Endothelial cell (in vitro differentiated cells): ENCODE measurements around the gene RHO. TPM values are rescaled to one million over a fixed set of nuclear protein-coding genes. Genes with fewer than 3 reads are reported as not detected.

ENCODE experiments used
- DNase-seq: peaks from one replicate; pipeline ENCODE4 v3.0.0; 2021; ENCODE audit warnings: low spot score
- H3K27ac Mint-ChIP-seq: one replicate; pipeline ENCODE4 v1.8.0; 2021; ENCODE audit warnings: mixed read lengths, inconsistent platforms; ENCODE audit not compliant: unreplicated experiment
- H3K27me3 Mint-ChIP-seq: one replicate; pipeline ENCODE4 v1.8.0; 2021; ENCODE audit warnings: mild to moderate bottlenecking, moderate library complexity, mixed read lengths, inconsistent platforms; ENCODE audit not compliant: unreplicated experiment
- H3K36me3 Mint-ChIP-seq: one replicate; pipeline ENCODE4 v1.8.0; 2021; ENCODE audit warnings: mild to moderate bottlenecking, low read depth, mixed read lengths, inconsistent platforms; ENCODE audit not compliant: unreplicated experiment
- H3K4me1 Mint-ChIP-seq: one replicate; pipeline ENCODE4 v1.8.0; 2021; ENCODE audit warnings: mild to moderate bottlenecking, mixed read lengths, inconsistent platforms; ENCODE audit not compliant: unreplicated experiment
- H3K4me3 Mint-ChIP-seq: one replicate; pipeline ENCODE4 v1.8.0; 2021; ENCODE audit warnings: mild to moderate bottlenecking, mixed read lengths, inconsistent platforms; ENCODE audit not compliant: unreplicated experiment
- H3K9me3 Mint-ChIP-seq: one replicate; pipeline ENCODE4 v1.8.0; 2021; ENCODE audit warnings: mixed read lengths, inconsistent platforms; ENCODE audit not compliant: unreplicated experiment
- total RNA-seq: library from RNA; stranded (reverse); fragmentation: NEBNext Ultra II Directional; extraction: Animal tissue kit (Norgen Biotek cat#: 25700); gene quantifications from one replicate; pipeline ENCODE4 v1.2.1, GENCODE V29; 2021; ENCODE audit not compliant: unreplicated experiment
- TF ChIP-seq, protein P1 (sequence below): fragments of 200-600 bp; sonication (generic); IDR thresholded peaks from one replicate; pipeline ENCODE4 v1.5.0; 2021; ENCODE audit warnings: antibody characterized with exemption; ENCODE audit not compliant: unreplicated experiment

RHO gene
- total RNA-seq, 1 donor from 2014 or later = not detected

DNA sequence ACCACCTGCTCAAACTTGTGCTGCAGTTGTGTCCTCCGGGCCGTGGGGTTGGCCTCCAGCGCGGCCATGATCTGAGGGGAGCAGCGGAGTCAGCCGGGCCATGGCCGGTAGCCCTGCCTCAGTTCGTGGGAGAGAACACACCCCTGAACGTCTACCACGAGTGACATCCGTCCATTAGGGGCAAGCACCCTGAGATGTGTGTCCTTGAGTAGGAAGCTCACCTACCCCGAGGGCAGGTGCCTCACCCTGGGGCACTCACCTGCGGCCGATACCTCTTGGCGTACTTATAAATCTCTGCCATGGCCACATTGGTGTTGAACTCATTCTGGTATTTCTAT lies 27.9 kb downstream of the RHO start:
- Mint-ChIP-seq H3K4me3 (no peak overlapping the region), H3K9me3 (no peaks in the 10 kb centered on the region), H3K36me3 (peaks cover 53% of the 10 kb centered on the region), H3K27ac (no peak overlapping the region), H3K4me1 (peaks cover 36% of the 10 kb centered on the region), H3K27me3 (peaks cover 53% of the 10 kb centered on the region)
- DNase-seq = no peak
- TF ChIP-seq, protein P1, sequence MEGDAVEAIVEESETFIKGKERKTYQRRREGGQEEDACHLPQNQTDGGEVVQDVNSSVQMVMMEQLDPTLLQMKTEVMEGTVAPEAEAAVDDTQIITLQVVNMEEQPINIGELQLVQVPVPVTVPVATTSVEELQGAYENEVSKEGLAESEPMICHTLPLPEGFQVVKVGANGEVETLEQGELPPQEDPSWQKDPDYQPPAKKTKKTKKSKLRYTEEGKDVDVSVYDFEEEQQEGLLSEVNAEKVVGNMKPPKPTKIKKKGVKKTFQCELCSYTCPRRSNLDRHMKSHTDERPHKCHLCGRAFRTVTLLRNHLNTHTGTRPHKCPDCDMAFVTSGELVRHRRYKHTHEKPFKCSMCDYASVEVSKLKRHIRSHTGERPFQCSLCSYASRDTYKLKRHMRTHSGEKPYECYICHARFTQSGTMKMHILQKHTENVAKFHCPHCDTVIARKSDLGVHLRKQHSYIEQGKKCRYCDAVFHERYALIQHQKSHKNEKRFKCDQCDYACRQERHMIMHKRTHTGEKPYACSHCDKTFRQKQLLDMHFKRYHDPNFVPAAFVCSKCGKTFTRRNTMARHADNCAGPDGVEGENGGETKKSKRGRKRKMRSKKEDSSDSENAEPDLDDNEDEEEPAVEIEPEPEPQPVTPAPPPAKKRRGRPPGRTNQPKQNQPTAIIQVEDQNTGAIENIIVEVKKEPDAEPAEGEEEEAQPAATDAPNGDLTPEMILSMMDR = no peak

DNA sequence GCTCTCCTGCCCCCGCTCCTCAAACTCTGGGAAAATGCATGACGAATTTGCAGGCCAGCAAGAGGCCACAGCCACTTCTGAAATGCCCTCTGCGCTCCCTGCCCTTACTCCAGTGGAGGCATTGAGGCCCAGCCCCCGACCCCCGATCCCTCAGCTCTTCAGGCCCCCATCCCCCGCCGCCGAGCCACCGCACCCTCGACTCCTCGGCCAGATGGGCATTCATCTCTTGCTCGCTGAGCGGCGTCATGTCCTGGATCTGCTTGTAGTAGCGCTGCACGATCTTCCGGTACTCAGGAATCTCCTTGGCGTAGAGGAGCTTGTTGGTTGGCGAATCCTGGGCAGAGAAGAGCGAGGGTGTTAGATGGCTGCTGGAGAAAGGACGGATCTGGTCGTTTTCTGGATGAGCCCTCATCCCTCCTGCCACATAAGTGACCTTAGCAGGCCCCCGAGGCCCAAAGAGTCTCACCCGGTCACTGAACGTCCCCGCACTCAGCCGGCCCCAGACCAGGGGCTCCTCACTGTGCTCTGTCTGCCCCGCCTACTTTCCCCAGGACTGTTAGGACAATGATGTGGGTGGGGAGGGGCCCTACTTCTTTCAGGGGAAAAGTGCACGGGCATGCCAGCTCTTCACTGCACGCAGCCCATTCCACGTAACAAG lies 28.6 kb downstream of the RHO start:
- Mint-ChIP-seq H3K27ac (peak overlapping the region; percentile 68), H3K9me3 (no peaks in the 10 kb centered on the region), H3K36me3 (peaks cover 48% of the 10 kb centered on the region), H3K27me3 (peaks cover 56% of the 10 kb centered on the region), H3K4me3 (no peak overlapping the region), H3K4me1 (peaks cover 33% of the 10 kb centered on the region)
- DNase-seq = no peak
- TF ChIP-seq, protein P1 = no peak

- peaks cover 52% of the 10 kb centered on the region for H3K27me3 Mint-ChIP-seq
- TF ChIP-seq, protein P1 = no peak
- peak overlapping the region; percentile 53 for H3K4me3 Mint-ChIP-seq
- peaks cover 43% of the 10 kb centered on the region for H3K36me3 Mint-ChIP-seq
- peaks cover 29% of the 10 kb centered on the region for H3K4me1 Mint-ChIP-seq
- no peak for DNase-seq
- peak overlapping the region; percentile 68 for H3K27ac Mint-ChIP-seq
- no peaks in the 10 kb centered on the region for H3K9me3 Mint-ChIP-seq
These were observed 29.1 kb downstream of the RHO start for GRCh38 chr3:129557548-129557894.

GRCh38 chr3:129558081-129558771 lies 29.8 kb downstream of the RHO start:
- no peak for DNase-seq
- Mint-ChIP-seq H3K27me3 (peaks cover 49% of the 10 kb centered on the region), H3K27ac (peak overlapping the region; percentile 68), H3K4me1 (peaks cover 24% of the 10 kb centered on the region), H3K9me3 (no peaks in the 10 kb centered on the region), H3K4me3 (peak overlapping the region; percentile 53), H3K36me3 (peaks cover 42% of the 10 kb centered on the region)
- TF ChIP-seq, protein P1 = no peak
